Type B pancreatic cell (in vitro differentiated cells): ENCODE data around the gene TCTA. TPM values are rescaled to one million over a fixed set of nuclear protein-coding genes. Genes with fewer than 3 reads are reported as not detected.

Experiments
- DNase-seq: peaks from one replicate; pipeline ENCODE4 v3.0.0; 2021; ENCODE audit warnings: mixed read lengths; ENCODE audit not compliant: unreplicated experiment; ENCODE audit errors: extremely low spot score
- H3K27ac Mint-ChIP-seq: 2 replicates; pipeline ENCODE4 v1.8.0; 2021; ENCODE audit warnings: mild to moderate bottlenecking, mixed read lengths
- H3K27me3 Mint-ChIP-seq: 2 replicates; pipeline ENCODE4 v1.8.0; 2021; ENCODE audit warnings: mixed read lengths
- H3K36me3 Mint-ChIP-seq: 2 replicates; pipeline ENCODE4 v1.8.0; 2021; ENCODE audit warnings: mixed read lengths
- H3K4me1 Mint-ChIP-seq: one replicate; pipeline ENCODE4 v1.8.0; 2021; ENCODE audit warnings: mixed read lengths; ENCODE audit not compliant: unreplicated experiment
- H3K4me3 Mint-ChIP-seq: 2 replicates; pipeline ENCODE4 v1.8.0; 2021; ENCODE audit warnings: mild to moderate bottlenecking, mixed read lengths
- H3K9me3 Mint-ChIP-seq: 2 replicates; pipeline ENCODE4 v1.8.0; 2021; ENCODE audit warnings: mixed read lengths
- CTCF ChIP-seq: fragments of 200-600 bp; sonication (generic); conservative IDR thresholded peaks from 2 replicates; pipeline ENCODE4 v1.5.0; 2021; ENCODE audit warnings: antibody characterized with exemption, mild to moderate bottlenecking
- total RNA-seq: library from RNA; stranded (reverse); gene quantifications from 2 replicates; pipeline ENCODE4 v1.2.1, GENCODE V29; 2021; ENCODE audit warnings: low replicate concordance

TCTA gene
- total RNA-seq, 1 donor from 2014 or later: 25.0 TPM

- H3K4me1 Mint-ChIP-seq: peaks cover 43% of the 10 kb centered on the region
- peak; percentile 72 for DNase-seq
- TF ChIP-seq CTCF: no peak
These were observed 672 bp upstream of the TCTA start for GRCh38 chr3:49411535-49411967.

GRCh38 chr3:49412632-49413337, 562 bp downstream of the TCTA start:
- TF ChIP-seq CTCF: no peak
- peak overlapping the region; percentile 92 for H3K4me3 Mint-ChIP-seq
- no peaks in the 10 kb centered on the region for H3K27me3 Mint-ChIP-seq
- peaks cover 12% of the 10 kb centered on the region for H3K36me3 Mint-ChIP-seq
- no peak for DNase-seq
- no peaks in the 10 kb centered on the region for H3K9me3 Mint-ChIP-seq
- peak overlapping the region; percentile 94 for H3K27ac Mint-ChIP-seq
- peaks cover 38% of the 10 kb centered on the region for H3K4me1 Mint-ChIP-seq

More at GRCh38 chr3:49411535-49411967, 672 bp upstream of the TCTA start:
- H3K27me3 Mint-ChIP-seq: no peaks in the 10 kb centered on the region
- H3K9me3 Mint-ChIP-seq: no peaks in the 10 kb centered on the region
- H3K27ac Mint-ChIP-seq: peak overlapping the region; percentile 94
- peaks cover 12% of the 10 kb centered on the region for H3K36me3 Mint-ChIP-seq
- peak overlapping the region; percentile 98 for H3K4me3 Mint-ChIP-seq

GRCh38 chr3:49413338-49413734, 1.1 kb downstream of the TCTA start:
- peaks cover 36% of the 10 kb centered on the region for H3K4me1 Mint-ChIP-seq
- no peaks in the 10 kb centered on the region for H3K27me3 Mint-ChIP-seq
- no peak for DNase-seq
- peaks cover 12% of the 10 kb centered on the region for H3K36me3 Mint-ChIP-seq
- no peak for TF ChIP-seq CTCF
- H3K27ac Mint-ChIP-seq: peak overlapping the region; percentile 94
- no peaks in the 10 kb centered on the region for H3K9me3 Mint-ChIP-seq
- peak overlapping the region; percentile 92 for H3K4me3 Mint-ChIP-seq

- no peak overlapping the region for H3K27ac Mint-ChIP-seq
These were observed 2.5 kb downstream of the TCTA start for GRCh38 chr3:49414753-49415152.

GRCh38 chr3:49415931-49416601, 3.8 kb downstream of the TCTA start:
- TF ChIP-seq CTCF: no peak
- Mint-ChIP-seq H3K4me3 (peak overlapping the region; percentile 48), H3K36me3 (peaks cover under 1% of the 10 kb centered on the region), H3K27me3 (no peaks in the 10 kb centered on the region), H3K9me3 (no peaks in the 10 kb centered on the region), H3K4me1 (peaks cover 21% of the 10 kb centered on the region), H3K27ac (peak overlapping the region; percentile 61)
- no peak for DNase-seq

More at GRCh38 chr3:49414753-49415152, 2.5 kb downstream of the TCTA start:
- H3K4me1 Mint-ChIP-seq: peaks cover 31% of the 10 kb centered on the region
- peaks cover 7% of the 10 kb centered on the region for H3K36me3 Mint-ChIP-seq
- no peaks in the 10 kb centered on the region for H3K9me3 Mint-ChIP-seq
- no peak overlapping the region for H3K4me3 Mint-ChIP-seq
- DNase-seq: no peak
- H3K27me3 Mint-ChIP-seq: no peaks in the 10 kb centered on the region
- TF ChIP-seq CTCF: no peak
